Progenitor cell of endocrine pancreas (in vitro differentiated cells): ENCODE data around the gene SLC3A2. TPM values are rescaled to one million over a fixed set of nuclear protein-coding genes. Genes with fewer than 3 reads are reported as not detected.
"Not testable (repeated sequence)": the region's sequence is repeated elsewhere in the genome, so short reads cannot be mapped to it uniquely, and the experiment has no call there.

ENCODE experiments used
- DNase-seq: peaks from one replicate; pipeline ENCODE4 v3.0.0; 2021; ENCODE audit warnings: low spot score; ENCODE audit not compliant: unreplicated experiment
- H3K27ac Mint-ChIP-seq: 2 replicates; pipeline ENCODE4 v1.8.0; 2021; ENCODE audit warnings: mild to moderate bottlenecking, moderate library complexity, mixed read lengths
- H3K27me3 Mint-ChIP-seq: 2 replicates; pipeline ENCODE4 v1.8.0; 2021; ENCODE audit warnings: mixed read lengths
- H3K36me3 Mint-ChIP-seq: 2 replicates; pipeline ENCODE4 v1.8.0; 2022; ENCODE audit warnings: mixed read lengths; ENCODE audit not compliant: insufficient read depth
- H3K4me1 Mint-ChIP-seq: 2 replicates; pipeline ENCODE4 v1.8.0; 2021; ENCODE audit warnings: low read depth, mixed read lengths
- H3K4me3 Mint-ChIP-seq: 2 replicates; pipeline ENCODE4 v1.8.0; 2021; ENCODE audit warnings: low read depth, mild to moderate bottlenecking, moderate library complexity, mixed read lengths
- H3K9me3 Mint-ChIP-seq: 2 replicates; pipeline ENCODE4 v1.8.0; 2021; ENCODE audit warnings: low read depth, mixed read lengths
- CTCF ChIP-seq: fragments of 200-600 bp; sonication (generic); IDR thresholded peaks from one replicate; pipeline ENCODE4 v1.5.0; 2021; ENCODE audit warnings: antibody characterized with exemption, mild to moderate bottlenecking; ENCODE audit not compliant: unreplicated experiment
- total RNA-seq: library from RNA; stranded (reverse); gene quantifications from 2 replicates; pipeline ENCODE4 v1.2.1, GENCODE V29; 2021

The SLC3A2 gene
- total RNA-seq, 1 donor from 2014 or later = 140 TPM

DNA sequence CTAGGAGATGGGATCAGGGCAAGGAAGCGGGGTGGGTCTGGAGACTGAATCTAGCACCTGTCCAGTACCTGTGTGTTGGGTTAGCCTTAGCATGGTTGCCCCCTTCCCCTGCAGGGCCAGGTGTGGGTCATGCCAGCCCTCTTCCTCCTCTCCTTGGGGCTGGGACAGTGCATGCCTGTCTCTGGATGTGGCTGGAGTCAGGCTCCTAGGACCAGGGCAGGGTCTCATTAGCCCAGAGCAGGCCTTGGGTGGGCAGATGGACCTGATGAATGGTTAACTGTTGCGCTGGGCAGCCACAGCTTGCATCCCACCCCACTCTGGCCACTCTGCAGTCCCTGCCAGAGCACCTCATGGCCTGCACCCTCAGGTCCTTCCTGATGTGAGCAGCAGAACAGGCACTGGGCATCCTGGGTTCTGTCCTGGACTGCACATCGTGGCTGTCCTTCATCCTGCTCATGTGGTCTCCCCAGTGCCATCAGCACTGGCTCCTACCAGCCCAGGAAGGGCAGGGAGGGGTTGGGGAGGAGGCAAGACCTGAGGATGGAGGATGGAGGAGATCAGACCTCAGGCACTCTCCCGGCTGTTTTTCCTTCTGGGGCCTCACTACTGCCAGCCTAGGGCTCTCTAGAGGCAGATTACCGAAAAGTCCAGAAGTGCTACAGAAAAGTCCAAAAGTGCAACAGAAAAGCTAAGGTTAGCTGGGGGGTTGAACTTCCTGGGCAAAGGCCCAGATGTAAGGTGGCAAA, 53.2 kb downstream of the SLC3A2 start:
- no peak for TF ChIP-seq CTCF
- no peak overlapping the region for H3K27ac Mint-ChIP-seq
- peaks cover 12% of the 10 kb centered on the region for H3K4me1 Mint-ChIP-seq
- no peaks in the 10 kb centered on the region for H3K36me3 Mint-ChIP-seq
- DNase-seq = no peak
- H3K9me3 Mint-ChIP-seq = peaks cover 8% of the 10 kb centered on the region
- H3K4me3 Mint-ChIP-seq = no peak overlapping the region
- peaks cover 30% of the 10 kb centered on the region for H3K27me3 Mint-ChIP-seq

- no peak overlapping the region for H3K4me3 Mint-ChIP-seq
- H3K4me1 Mint-ChIP-seq = peaks cover 9% of the 10 kb centered on the region
- no peak overlapping the region for H3K27ac Mint-ChIP-seq
- no peak for TF ChIP-seq CTCF
- H3K36me3 Mint-ChIP-seq = no peaks in the 10 kb centered on the region
- H3K9me3 Mint-ChIP-seq = peaks cover 8% of the 10 kb centered on the region
- no peak for DNase-seq
- peaks cover 25% of the 10 kb centered on the region for H3K27me3 Mint-ChIP-seq
These were observed 53.7 kb downstream of the SLC3A2 start for GRCh38 chr11:62934496-62934785.

GRCh38 chr11:62937528-62937927, 56.8 kb downstream of the SLC3A2 start:
- H3K27ac Mint-ChIP-seq, H3K4me1 Mint-ChIP-seq, H3K9me3 Mint-ChIP-seq, H3K36me3 Mint-ChIP-seq, DNase-seq, H3K4me3 Mint-ChIP-seq, H3K27me3 Mint-ChIP-seq: not testable (repeated sequence)

Other genes with a start within 250 kb of the SLC3A2 start
- 354 and 361 TPM in 2 replicates for gene GANAB, start 234.3 kb upstream of the SLC3A2 start, total RNA-seq
- 23.6 and 24.7 TPM in 2 replicates for gene INTS5, start 227.6 kb upstream of the SLC3A2 start, total RNA-seq
- 71.7 and 73.5 TPM in 2 replicates for gene C11orf98, start 215.7 kb upstream of the SLC3A2 start, total RNA-seq
- gene CSKMT, start 215.6 kb upstream of the SLC3A2 start, total RNA-seq = 12.2 and 18.0 TPM in 2 replicates
- gene UQCC3, start 209.2 kb upstream of the SLC3A2 start, total RNA-seq = 7.0 and 7.6 TPM in 2 replicates
- gene LBHD1, start 208.6 kb upstream of the SLC3A2 start, total RNA-seq = 9.3 and 9.4 TPM in 2 replicates
- gene UBXN1, start 201.8 kb upstream of the SLC3A2 start, total RNA-seq = 99.8 and 102 TPM in 2 replicates
- gene LRRN4CL, start 191.4 kb upstream of the SLC3A2 start, total RNA-seq = 0.65 and 0.89 TPM in 2 replicates
- gene BSCL2, start 173.5 kb upstream of the SLC3A2 start, total RNA-seq = 84.9 and 85.8 TPM in 2 replicates
- gene GNG3, start 173.2 kb upstream of the SLC3A2 start, total RNA-seq = 1.8 and 2.0 TPM in 2 replicates
- gene HNRNPUL2, start 153.4 kb upstream of the SLC3A2 start, total RNA-seq = 61.0 and 63.9 TPM in 2 replicates
- gene TTC9C, start 152.4 kb upstream of the SLC3A2 start, total RNA-seq = 35.5 and 40.8 TPM in 2 replicates
- 13.4 and 17.3 TPM in 2 replicates for gene ZBTB3, start 126.7 kb upstream of the SLC3A2 start, total RNA-seq
- gene POLR2G, start 119.3 kb upstream of the SLC3A2 start, total RNA-seq = 93.8 and 101 TPM in 2 replicates
- gene TAF6L, start 109.5 kb upstream of the SLC3A2 start, total RNA-seq = 52.3 and 56.3 TPM in 2 replicates
- 38.4 and 40.8 TPM in 2 replicates for gene TMEM179B, start 93.5 kb upstream of the SLC3A2 start, total RNA-seq
- 18.6 and 19.8 TPM in 2 replicates for gene TMEM223, start 88.9 kb upstream of the SLC3A2 start, total RNA-seq
- gene NXF1, start 75.5 kb upstream of the SLC3A2 start, total RNA-seq = 120 and 130 TPM in 2 replicates
- gene STX5, start 48.8 kb upstream of the SLC3A2 start, total RNA-seq = 39.3 and 45.3 TPM in 2 replicates
- gene TEX54, start 48.1 kb upstream of the SLC3A2 start, total RNA-seq = not detected in 2 replicates
- 55.8 and 60.3 TPM in 2 replicates for gene WDR74, start 41.3 kb upstream of the SLC3A2 start, total RNA-seq
- 0.62 and 0.67 TPM in 2 replicates for gene CHRM1, start 40.5 kb downstream of the SLC3A2 start, total RNA-seq
- not detected in 2 replicates for gene SLC22A6, start 104.1 kb downstream of the SLC3A2 start, total RNA-seq
- gene SLC22A8, start 134.9 kb downstream of the SLC3A2 start, total RNA-seq = 2.4 and 4.1 TPM in 2 replicates